OCI-LY1 (cell line): ENCODE data around the gene CNIH2.

ENCODE experiments used
- H2AFZ ChIP-seq: fragments of 200-600 bp; sonication (generic), shearing (Covaris generic); 2 replicates; pipeline ENCODE4 v1.6.0; 2014; ENCODE audit warnings: antibody characterized with exemption, mild to moderate bottlenecking, low read length
- H3F3A ChIP-seq: fragments of 200-600 bp; sonication (generic), shearing (Covaris generic); 2 replicates; pipeline ENCODE4 v1.6.0; 2014; ENCODE audit warnings: mild to moderate bottlenecking, antibody characterized with exemption, low read length, moderate library complexity; ENCODE audit not compliant: insufficient read depth
- H3K27ac ChIP-seq: fragments of 200-600 bp; sonication (generic); 2 replicates; pipeline ENCODE4 v1.5.1; 2014; ENCODE audit warnings: low read length, mixed run types, mild to moderate bottlenecking, low read depth; ENCODE audit not compliant: poor library complexity, severe bottlenecking
- H3K27me3 ChIP-seq: fragments of 200-600 bp; sonication (generic); 2 replicates; pipeline ENCODE4 v1.6.0; 2014; ENCODE audit warnings: antibody characterized with exemption, mild to moderate bottlenecking, low read length, moderate library complexity; ENCODE audit not compliant: insufficient read depth
- H3K36me3 ChIP-seq: fragments of 200-600 bp; sonication (generic); 2 replicates; pipeline ENCODE4 v1.6.1; 2014; ENCODE audit warnings: mild to moderate bottlenecking, antibody characterized with exemption, low read length, moderate library complexity, mixed read lengths; ENCODE audit not compliant: insufficient read depth
- H3K4me1 ChIP-seq: fragments of 200-600 bp; sonication (generic); 2 replicates; pipeline ENCODE4 v1.5.1; 2014; ENCODE audit warnings: mild to moderate bottlenecking, low read length, moderate library complexity; ENCODE audit not compliant: insufficient read depth, severe bottlenecking
- H3K4me2 ChIP-seq: fragments of 200-600 bp; sonication (generic), shearing (Covaris generic); 2 replicates; pipeline ENCODE4 v1.6.1; 2014; ENCODE audit warnings: low read length
- H3K4me3 ChIP-seq: fragments of 200-600 bp; sonication (generic); 2 replicates; pipeline ENCODE4 v1.5.1; 2014; ENCODE audit warnings: low read length, low read depth, mild to moderate bottlenecking, mixed read lengths; ENCODE audit not compliant: poor library complexity, severe bottlenecking
- H3K79me2 ChIP-seq: fragments of 200-600 bp; shearing (Covaris generic); 2 replicates; pipeline ENCODE4 v1.6.1; 2016; ENCODE audit warnings: mixed run types, low read length, mixed read lengths; ENCODE audit not compliant: insufficient read depth
- H3K9ac ChIP-seq: fragments of 200-600 bp; sonication (generic), shearing (Covaris generic); 2 replicates; pipeline ENCODE4 v1.6.1; 2014; ENCODE audit warnings: mild to moderate bottlenecking, low read length, mixed read lengths
- H3K9me2 ChIP-seq: fragments of 200-600 bp; sonication (generic), shearing (Covaris generic); 2 replicates; pipeline ENCODE4 v1.6.1; 2014; ENCODE audit warnings: low read depth, mild to moderate bottlenecking, low read length, mixed read lengths
- H3K9me3 ChIP-seq: fragments of 200-600 bp; shearing (Covaris generic); 2 replicates; pipeline ENCODE4 v1.6.1; 2014; ENCODE audit warnings: low read length, mixed read lengths
- H4K20me1 ChIP-seq: fragments of 200-600 bp; sonication (generic), shearing (Covaris generic); 2 replicates; pipeline ENCODE4 v1.6.0; 2016; ENCODE audit warnings: mild to moderate bottlenecking, low read length; ENCODE audit not compliant: insufficient read depth
- CTCF ChIP-seq: fragments of 200-600 bp; sonication (generic), shearing (Covaris generic); IDR thresholded peaks from 2 replicates; pipeline ENCODE4 v1.5.1; 2017; ENCODE audit warnings: mild to moderate bottlenecking, antibody characterized with exemption, low read length, moderate library complexity, mixed read lengths
- EZH2 ChIP-seq: fragments of 200-600 bp; sonication (generic), shearing (Covaris generic); IDR thresholded peaks from 2 replicates; pipeline ENCODE4 v1.8.0; 2017; ENCODE audit warnings: borderline replicate concordance, mixed run types, mild to moderate bottlenecking, antibody characterized with exemption, low read length, moderate library complexity, mixed read lengths

The CNIH2 gene

GRCh38 chr11:66321606-66322005 lies 43.6 kb downstream of the CNIH2 start:
- Histone ChIP-seq H4K20me1 (no peaks in the 10 kb centered on the region), H3K9me2 (no peaks in the 10 kb centered on the region), H3K9ac (no peak overlapping the region), H3K4me3 (no peak overlapping the region), H3K9me3 (no peaks in the 10 kb centered on the region), H3K27ac (no peak overlapping the region), H3F3A (no peaks in the 10 kb centered on the region), H3K27me3 (no peaks in the 10 kb centered on the region), H3K36me3 (no peaks in the 10 kb centered on the region), H3K79me2 (no peaks in the 10 kb centered on the region), H2AFZ (no peak overlapping the region), H3K4me1 (peaks cover 42% of the 10 kb centered on the region), H3K4me2 (no peak overlapping the region)
- TF ChIP-seq EZH2, result no peak
- no peak for TF ChIP-seq CTCF

DNA sequence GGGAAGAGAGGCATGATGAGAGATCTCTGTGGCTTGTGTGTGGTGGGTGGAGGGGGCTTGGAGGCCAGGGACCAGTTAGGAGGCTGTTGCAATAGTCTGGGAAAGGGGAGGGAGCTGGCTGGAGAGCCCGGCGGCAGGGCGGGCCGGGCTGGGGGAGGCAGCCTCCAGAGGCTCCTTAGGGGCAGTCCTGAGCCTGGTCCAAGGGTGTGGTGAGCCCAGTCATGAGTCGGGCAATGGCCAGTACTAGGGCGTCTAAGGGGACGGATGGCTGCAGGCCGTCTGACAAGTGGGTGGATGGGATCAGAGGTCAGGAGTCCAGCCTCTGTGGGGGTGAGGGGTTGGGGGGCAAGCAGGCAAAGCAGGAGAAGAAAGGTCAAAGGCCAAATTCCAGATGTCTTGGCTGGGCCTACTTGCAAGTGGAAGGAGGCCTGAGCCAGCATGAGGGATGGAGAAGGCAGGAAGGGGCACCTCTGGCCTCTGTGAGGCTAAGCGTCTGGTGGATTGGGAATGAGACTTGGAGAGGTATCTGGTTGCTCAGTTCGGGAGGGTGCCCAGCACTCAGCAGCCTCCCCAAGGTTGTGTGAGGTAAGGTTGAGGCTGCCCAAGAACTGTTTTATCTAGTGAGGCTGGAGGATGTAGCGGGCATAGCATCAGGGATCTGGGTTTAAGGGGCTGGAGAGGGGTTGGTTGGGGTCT lies 44.9 kb downstream of the CNIH2 start:
- Histone ChIP-seq H3K27me3 (no peaks in the 10 kb centered on the region), H3K9me3 (no peaks in the 10 kb centered on the region), H3K4me1 (peaks cover 32% of the 10 kb centered on the region), H3F3A (no peaks in the 10 kb centered on the region), H3K9me2 (no peaks in the 10 kb centered on the region), H3K27ac (no peak overlapping the region), H3K36me3 (no peaks in the 10 kb centered on the region), H3K9ac (no peak overlapping the region), H4K20me1 (no peaks in the 10 kb centered on the region), H3K4me3 (no peak overlapping the region), H3K79me2 (no peaks in the 10 kb centered on the region), H3K4me2 (no peak overlapping the region), H2AFZ (no peak overlapping the region)
- TF ChIP-seq CTCF (no peak), EZH2 (no peak)

DNA sequence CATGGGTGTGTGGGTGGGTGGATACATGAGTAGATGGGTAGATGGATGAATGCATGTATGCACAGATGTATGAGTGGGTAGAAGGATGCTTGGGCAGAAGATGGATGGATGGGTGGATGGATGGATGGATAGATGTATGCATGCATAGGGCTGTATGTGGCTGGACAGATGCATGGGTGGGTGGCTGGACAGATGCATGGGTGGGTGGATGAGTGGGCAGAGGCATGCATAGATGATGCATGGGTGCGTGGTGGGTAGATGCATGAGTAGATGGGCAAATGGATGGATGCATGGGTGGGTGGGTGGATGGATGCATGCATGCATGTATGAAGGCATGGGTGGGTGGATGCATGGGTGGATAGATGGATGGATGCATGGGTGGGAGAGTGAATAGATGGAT lies 45.7 kb downstream of the CNIH2 start:
- Histone ChIP-seq H3K36me3 (no peaks in the 10 kb centered on the region), H3K27ac (no peak overlapping the region), H3K4me3 (no peak overlapping the region), H3F3A (no peaks in the 10 kb centered on the region), H3K4me1 (peaks cover 32% of the 10 kb centered on the region), H4K20me1 (no peaks in the 10 kb centered on the region), H3K9me3 (no peaks in the 10 kb centered on the region), H3K9ac (no peak overlapping the region), H3K9me2 (no peaks in the 10 kb centered on the region), H3K4me2 (no peak overlapping the region), H2AFZ (no peak overlapping the region), H3K79me2 (no peaks in the 10 kb centered on the region), H3K27me3 (no peaks in the 10 kb centered on the region)
- TF ChIP-seq CTCF (no peak), EZH2 (no peak)
